Activated CD4-positive, CD25-positive, alpha-beta regulatory T cell (primary cell): Measurements from ENCODE around the gene BTBD9.
"Not testable (repeated sequence)": the region's sequence is repeated elsewhere in the genome, so short reads cannot be mapped to it uniquely, and the experiment has no call there.

Experiments
- DNase-seq, 4 experiments: peaks; one replicate each; lab custom pipeline; 2025; lab: John Stamatoyannopoulos, UW

Gene BTBD9

GRCh38 chr6:38387461-38387860 lies 252.3 kb downstream of the BTBD9 start:
- DNase-seq = no peak

- DNase-seq = no peak
Measured at GRCh38 chr6:38378801-38379200, 260.9 kb downstream of the BTBD9 start.

GRCh38 chr6:38375937-38376336 lies 263.8 kb downstream of the BTBD9 start:
- no peak for DNase-seq

- DNase-seq = no peak
Measured at GRCh38 chr6:38375341-38375740, 264.4 kb downstream of the BTBD9 start.

- no peak for DNase-seq
Measured at GRCh38 chr6:38371881-38372280, 267.8 kb downstream of the BTBD9 start.

GRCh38 chr6:38370653-38371601 lies 268.8 kb downstream of the BTBD9 start:
- DNase-seq = no peak

GRCh38 chr6:38367231-38367630 lies 272.5 kb downstream of the BTBD9 start:
- DNase-seq = no peak

- no peak for DNase-seq
Measured at GRCh38 chr6:38366234-38366633, 273.5 kb downstream of the BTBD9 start.

GRCh38 chr6:38364775-38365174 lies 275.0 kb downstream of the BTBD9 start:
- no peak for DNase-seq

- no peak for DNase-seq
Measured at GRCh38 chr6:38364127-38364526, 275.6 kb downstream of the BTBD9 start.

- no peak for DNase-seq
Measured at GRCh38 chr6:38355519-38355918, 284.2 kb downstream of the BTBD9 start.

- no peak for DNase-seq
Measured at GRCh38 chr6:38354905-38355304, 284.8 kb downstream of the BTBD9 start.

- DNase-seq = no peak
Measured at GRCh38 chr6:38354037-38354381, 285.7 kb downstream of the BTBD9 start.

GRCh38 chr6:38353310-38354036 lies 286.3 kb downstream of the BTBD9 start:
- no peak for DNase-seq

GRCh38 chr6:38352636-38353035 lies 287.1 kb downstream of the BTBD9 start:
- DNase-seq = no peak

GRCh38 chr6:38350942-38351341 lies 288.8 kb downstream of the BTBD9 start:
- DNase-seq = no peak

- no peak for DNase-seq
Measured at GRCh38 chr6:38350220-38350619, 289.5 kb downstream of the BTBD9 start.

GRCh38 chr6:38349795-38350194 lies 289.9 kb downstream of the BTBD9 start:
- no peak for DNase-seq

- no peak for DNase-seq
Measured at GRCh38 chr6:38349221-38349620, 290.5 kb downstream of the BTBD9 start.

GRCh38 chr6:38348371-38348770 lies 291.4 kb downstream of the BTBD9 start:
- DNase-seq = no peak

GRCh38 chr6:38347829-38348228 lies 291.9 kb downstream of the BTBD9 start:
- DNase-seq = not testable (repeated sequence)

GRCh38 chr6:38346291-38347079 lies 293.2 kb downstream of the BTBD9 start:
- DNase-seq = no peak
